ENCODE results near the gene TMEM221. TPM values are rescaled to one million over a fixed set of nuclear protein-coding genes. Genes with fewer than 3 reads are reported as not detected.
A peak's percentile ranks its signal among the peaks of the same experiment; 100 is the strongest.

The TMEM221 gene
- total and polyA plus RNA-seq, 2 experiments from 2014 or later, result 1.0 to 2.5 TPM

- H4K20me1 ChIP-seq (ENCODE audit: insufficient read depth, poor library complexity, severe bottlenecking), result no peaks in the 10 kb centered on the region
- H3K9me2 ChIP-seq (replicated peaks; ENCODE audit: insufficient read depth), result no peaks in the 10 kb centered on the region
- H3K27ac ChIP-seq, result no peak overlapping the region
- peak; percentile 55 for DNase-seq (ENCODE audit: low spot score)
- H3K79me2 ChIP-seq, result no peaks in the 10 kb centered on the region
- peaks cover 11% of the 10 kb centered on the region for H3K27me3 ChIP-seq
- TF ChIP-seq EZH2phosphoT487 (IDR thresholded peaks at IDR 0.05; ENCODE audit: low read depth, severe bottlenecking, unreplicated experiment), result no peak
- no peak for TF ChIP-seq EZH2 (IDR thresholded peaks at IDR 0.05; ENCODE audit: borderline replicate concordance)
- TF ChIP-seq CTCF (IDR thresholded peaks at IDR 0.05; ENCODE audit: poor library complexity), result no peak
- no peaks in the 10 kb centered on the region for H3K4me1 ChIP-seq (ENCODE audit: insufficient read depth)
- 74% methylated on average over 7 of the region's 8 CpGs for WGBS (ENCODE audit: low lambda C conversion rate, missing lambda C conversion rate)
- H3K4me3 ChIP-seq, result no peak overlapping the region
- H2AFZ ChIP-seq, result no peak overlapping the region
- no peaks in the 10 kb centered on the region for H3K36me3 ChIP-seq (replicated peaks; ENCODE audit: insufficient read depth, low read depth)
- no peaks in the 10 kb centered on the region for H3K9me3 ChIP-seq (ENCODE audit: low read depth)
- no peak overlapping the region for H3K4me2 ChIP-seq
These were observed 2.0 kb upstream of the TMEM221 start for GRCh38 chr19:17450264-17451075.

GRCh38 chr19:17447704-17448130, 751 bp downstream of the TMEM221 start:
- WGBS (ENCODE audit: low lambda C conversion rate, missing lambda C conversion rate), result 55% methylated on average over 3 of the region's 5 CpGs

GRCh38 chr19:17445526-17446165, 2.8 kb downstream of the TMEM221 start:
- Histone ChIP-seq H2AFZ (no peak overlapping the region), H3K27ac (no peak overlapping the region), H3K79me2 (no peaks in the 10 kb centered on the region), H4K20me1 (ENCODE audit: insufficient read depth, poor library complexity, severe bottlenecking) (no peaks in the 10 kb centered on the region), H3K4me2 (no peak overlapping the region), H3K4me1 (ENCODE audit: insufficient read depth) (no peaks in the 10 kb centered on the region), H3K27me3 (no peaks in the 10 kb centered on the region), H3K9me3 (ENCODE audit: low read depth) (no peaks in the 10 kb centered on the region), H3K36me3 (replicated peaks; ENCODE audit: insufficient read depth, low read depth) (no peaks in the 10 kb centered on the region), H3K9me2 (replicated peaks; ENCODE audit: insufficient read depth) (no peaks in the 10 kb centered on the region), H3K4me3 (no peak overlapping the region)
- TF ChIP-seq CTCF (IDR thresholded peaks at IDR 0.05; ENCODE audit: poor library complexity) (no peak), EZH2 (IDR thresholded peaks at IDR 0.05; ENCODE audit: borderline replicate concordance) (no peak), EZH2phosphoT487 (IDR thresholded peaks at IDR 0.05; ENCODE audit: low read depth, severe bottlenecking, unreplicated experiment) (no peak)
- DNase-seq (ENCODE audit: low spot score), result no peak
- 93% methylated on average over 1 of the region's 1 CpG for WGBS (ENCODE audit: low lambda C conversion rate, missing lambda C conversion rate)

More at GRCh38 chr19:17447704-17448130, 751 bp downstream of the TMEM221 start:
- DNase-seq (ENCODE audit: low spot score), result no peak
- Histone ChIP-seq H4K20me1 (ENCODE audit: insufficient read depth, poor library complexity, severe bottlenecking) (no peaks in the 10 kb centered on the region), H3K79me2 (no peaks in the 10 kb centered on the region), H3K9me2 (replicated peaks; ENCODE audit: insufficient read depth) (no peaks in the 10 kb centered on the region), H3K4me3 (peak overlapping the region; percentile 37), H3K27ac (no peak overlapping the region), H3K4me2 (peak overlapping the region; percentile 99), H3K9me3 (ENCODE audit: low read depth) (no peaks in the 10 kb centered on the region), H2AFZ (no peak overlapping the region), H3K4me1 (ENCODE audit: insufficient read depth) (no peaks in the 10 kb centered on the region), H3K27me3 (no peaks in the 10 kb centered on the region), H3K36me3 (replicated peaks; ENCODE audit: insufficient read depth, low read depth) (no peaks in the 10 kb centered on the region)
- TF ChIP-seq CTCF (IDR thresholded peaks at IDR 0.05; ENCODE audit: poor library complexity), result no peak
- no peak for TF ChIP-seq EZH2 (IDR thresholded peaks at IDR 0.05; ENCODE audit: borderline replicate concordance)
- TF ChIP-seq EZH2phosphoT487 (IDR thresholded peaks at IDR 0.05; ENCODE audit: low read depth, severe bottlenecking, unreplicated experiment), result no peak
